K562 (cell line): ENCODE results near the gene SNU13. TPM values are rescaled to one million over a fixed set of nuclear protein-coding genes. Genes with fewer than 3 reads are reported as not detected.
A peak's percentile ranks its signal among the peaks of the same experiment; 100 is the strongest.
"Not testable (repeated sequence)": the region's sequence is repeated elsewhere in the genome, so short reads cannot be mapped to it uniquely, and the experiment has no call there.

Experiments used
- ATAC-seq: fragments of 200-7000 bp; cut with Tn5 transposase; 3 replicates; pipeline ENCODE4 v1.9.1; 2020; ENCODE audit warnings: moderate library complexity
- BruUV-seq: library from RNA; stranded (reverse); fragments of 400-500 nt; replicated peaks from 2 replicates; lab custom pipeline; 2021; lab: Mats Ljungman, UMichigan
- CTCF ChIA-PET: fragments of 300-600 bp; formaldehyde crosslinking; extraction: SDS; loops from one replicate; lab custom pipeline; 2021; ENCODE audit warnings: low intra/inter-chr PET ratio; lab: Yijun Ruan, JAX
- POLR2A ChIA-PET: fragments of 300-600, 350-650 bp; sonication (Branson Sonifier 250); formaldehyde crosslinking; extraction: SDS; loops from one replicate; lab custom pipeline; 2021; ENCODE audit warnings: antibody characterized with exemption, inconsistent platforms; lab: Yijun Ruan, JAX
- DNase-seq, 4 experiments: peaks; one replicate each; pipeline versions ENCODE4 v3.0.0 to v3.0.0-alpha.2; 2011 to 2018; ENCODE audit warnings: low spot score in 3 of 4, mixed read lengths in 3 of 4; ENCODE audit errors: extremely low read depth in 1 of 4
- FAIRE-seq: peaks from 2 replicates; lab custom pipeline; 2011; peaks lifted over from hg19 to GRCh38; lab: Jason Lieb, UNC
- H2AFZ ChIP-seq: 2 replicates; pipeline ENCODE4 v1.6.0; 2011; ENCODE audit warnings: low read depth, low read length, control low read depth, inconsistent platforms
- H3K27ac ChIP-seq: fragments of 200-600 bp; 3 replicates; pipeline ENCODE4 v1.8.0; 2011; ENCODE audit warnings: low read depth, mild to moderate bottlenecking, control low read depth, inconsistent platforms, low read length, moderate library complexity, mixed read lengths; ENCODE audit errors: extremely low read depth
- H3K27me3 ChIP-seq, 2 experiments: fragments of 300-600 bp in 1 of 2; 2 replicates in 1 of 2; 3 replicates in 1 of 2; pipeline versions ENCODE4 v1.6.0 to v1.8.0; 2011; ENCODE audit warnings: inconsistent platforms in 2 of 2, low read length in 2 of 2, mild to moderate bottlenecking in 1 of 2, mixed read lengths in 1 of 2, moderate library complexity in 1 of 2; ENCODE audit not compliant: control insufficient read depth in 2 of 2, insufficient read depth in 2 of 2
- H3K36me3 ChIP-seq: fragments of 300-600 bp; 3 replicates; pipeline ENCODE4 v1.8.0; 2011; ENCODE audit warnings: mild to moderate bottlenecking, low read length, inconsistent platforms; ENCODE audit not compliant: control insufficient read depth, insufficient read depth
- H3K4me1 ChIP-seq, 2 experiments: fragments of 200-600 bp in 1 of 2; replicated peaks in 1 of 2; 2 replicates in 1 of 2; 3 replicates in 1 of 2; pipeline versions ENCODE4 v1.5.1 to v1.8.0; 2011; ENCODE audit warnings: inconsistent platforms in 2 of 2, low read length in 2 of 2, mild to moderate bottlenecking in 1 of 2, mixed read lengths in 1 of 2, moderate library complexity in 1 of 2; ENCODE audit not compliant: control insufficient read depth in 2 of 2, insufficient read depth in 2 of 2
- H3K4me2 ChIP-seq: 2 replicates; pipeline ENCODE4 v1.6.1; 2011; ENCODE audit warnings: low read length, control low read depth, inconsistent platforms, mixed read lengths; ENCODE audit not compliant: insufficient read depth
- H3K4me3 ChIP-seq: fragments of 200-600 bp; sonication (generic), shearing (Covaris generic); 2 replicates; pipeline ENCODE4 v1.5.1; 2016; ENCODE audit warnings: control low read depth, inconsistent platforms
- H3K79me2 ChIP-seq: fragments of 200-600 bp; 3 replicates; pipeline ENCODE4 v1.8.0; 2011; ENCODE audit warnings: low read length, inconsistent platforms; ENCODE audit not compliant: control insufficient read depth, insufficient read depth
- H3K9ac ChIP-seq, 2 experiments: 2 replicates each; pipeline versions ENCODE4 v1.6.0 to v1.6.1; 2011; ENCODE audit warnings: low read depth in 2 of 2, low read length in 2 of 2, control low read depth in 1 of 2, inconsistent platforms in 1 of 2, mild to moderate bottlenecking in 1 of 2, mixed read lengths in 1 of 2; ENCODE audit not compliant: insufficient read depth in 1 of 2
- H3K9me1 ChIP-seq: one replicate; pipeline ENCODE4 v1.6.0; 2011; ENCODE audit warnings: inconsistent platforms, mild to moderate bottlenecking, low read length, moderate library complexity; ENCODE audit not compliant: control insufficient read depth, insufficient read depth
- H3K9me3 ChIP-seq: replicated peaks from 2 replicates; pipeline ENCODE4 v1.5.1; 2011; ENCODE audit warnings: low read depth, low read length, inconsistent platforms; ENCODE audit not compliant: control insufficient read depth, insufficient read depth
- H4K20me1 ChIP-seq: replicated peaks from 2 replicates; pipeline ENCODE4 v1.6.1; 2011; ENCODE audit warnings: low read length, inconsistent platforms, mixed read lengths; ENCODE audit not compliant: control insufficient read depth, insufficient read depth
- E2F3 ChIP-seq: fragments of 250-450 bp; sonication (Bioruptor Pico); IDR thresholded peaks from 2 replicates; pipeline ENCODE4 v1.4.0; 2020; ENCODE audit warnings: mild to moderate bottlenecking
- E2F6 ChIP-seq, 2 experiments: IDR thresholded peaks; 2 replicates each; pipeline ENCODE4 v1.6.1; 2011; ENCODE audit warnings: borderline replicate concordance in 1 of 2, control low read depth in 1 of 2, low read depth in 1 of 2, low read length in 1 of 2, mild to moderate bottlenecking in 1 of 2, mixed read lengths in 1 of 2, moderate library complexity in 1 of 2; ENCODE audit not compliant: insufficient read depth in 1 of 2, insufficient read length in 1 of 2, poor library complexity in 1 of 2, severe bottlenecking in 1 of 2; ENCODE audit errors: extremely low read depth in 1 of 2
- HIVEP1 ChIP-seq: fragments of 250-450 bp; sonication (Bioruptor Pico); IDR thresholded peaks from 2 replicates; pipeline ENCODE4 v1.4.0; 2020; ENCODE audit warnings: mild to moderate bottlenecking
- IFI16 ChIP-seq: fragments of 250-450 bp; sonication (Bioruptor Pico); IDR thresholded peaks from 2 replicates; pipeline ENCODE4 v2.1.2; 2022; ENCODE audit warnings: mild to moderate bottlenecking, inconsistent platforms
- KAT8 ChIP-seq: fragments of 450-650 bp; IDR thresholded peaks from 2 replicates; pipeline ENCODE4 v1.6.1; 2016; ENCODE audit warnings: low read depth, mild to moderate bottlenecking
- POLR2B ChIP-seq: fragments of 450-650 bp; IDR thresholded peaks from 2 replicates; pipeline ENCODE4 v1.6.1; 2018; ENCODE audit warnings: low read depth; ENCODE audit not compliant: partially characterized antibody
- SRSF9 ChIP-seq: fragments of 200-400 bp; formaldehyde crosslinking; IDR thresholded peaks from 2 replicates; pipeline ENCODE4 v1.6.1; 2017; ENCODE audit warnings: low read depth, low read length, borderline replicate concordance
- U2AF2 ChIP-seq: fragments of 200-400 bp; formaldehyde crosslinking; optimal IDR thresholded peaks from 2 replicates; pipeline ENCODE3; 2017; ENCODE audit warnings: low read depth, mild to moderate bottlenecking, low read length
- ZC3H8 ChIP-seq: fragments of 450-650 bp; IDR thresholded peaks from 2 replicates; pipeline ENCODE4 v1.6.1; 2017
- ZKSCAN1 ChIP-seq: fragments of 150-350 bp; IDR thresholded peaks from 2 replicates; pipeline ENCODE4 v1.6.1; 2016; ENCODE audit warnings: low read depth, low read length
- WGBS: fragments of 100-300 bp; shearing (Covaris generic); methylation state at CpG from one replicate; pipeline ENCODE4 v1.1.6; 2016; ENCODE audit warnings: low coverage, mixed read lengths; ENCODE audit not compliant: insufficient coverage; ENCODE audit errors: missing lambda C conversion rate; 5-methylcytosine and 5-hydroxymethylcytosine counted together
- in situ Hi-C: fragments of 300-500 bp; cut with MboI; formaldehyde crosslinking; loops from 4 replicates; pipeline ENCODE4 v1.15.0; 2018; ENCODE audit warnings: inconsistent platforms, mixed read lengths
- intact Hi-C: fragments of 100-400 bp; cut with micrococcal nuclease; formaldehyde crosslinking; loops from 2 replicates; pipeline ENCODE4 v1.14.2; 2022
- polyA plus RNA-seq, 8 experiments: library from polyadenylated mRNA; depleted of rRNA in 4 of 8; stranded (reverse) in 5 of 8; unstranded in 3 of 8; fragments of >200 nt; fragmentation: Nextera tagmentation in 2 of 8; fragmentation: Illumina TruSeq in 1 of 8; extraction: Ambion mirVana in 2 of 8; extraction: Trizol in 1 of 8; gene quantifications; 2 replicates each; pipeline versions ENCODE4 v1.2.1 to v1.2.3, GENCODE V29; 2011 to 2014; ENCODE audit warnings: inconsistent platforms in 1 of 8, missing spikeins in 1 of 8
- total RNA-seq, 7 experiments: library from RNA; depleted of rRNA in 6 of 7; stranded (reverse); fragments of >200 nt in 6 of 7; fragmentation: Illumina TruSeq in 2 of 7; extraction: Trizol in 2 of 7; gene quantifications; 2 replicates each; pipeline versions ENCODE4 v1.2.1 to v1.2.3, GENCODE V29; 2011 to 2021; ENCODE audit warnings: low replicate concordance in 1 of 7
- TF ChIP-seq, protein P1 (sequence below): fragments of 450-650 bp; IDR thresholded peaks from 2 replicates; pipeline ENCODE4 v1.6.1; 2016
- TF ChIP-seq, protein P2 (sequence below): IDR thresholded peaks from 2 replicates; pipeline ENCODE4 v1.6.1; 2012; ENCODE audit warnings: low read depth, low read length, improper control_type of control experiment, borderline replicate concordance

The SNU13 gene
- total and polyA plus RNA-seq, 9 of the 15 experiments (the other 6 are each of a cell fraction or from before 2014, with no cell fraction given) = 185 to 981 (median 283) TPM

GRCh38 chr22:41688365-41689211 is at the start of gene SNU13 (continued):
- TF ChIP-seq, protein P1, sequence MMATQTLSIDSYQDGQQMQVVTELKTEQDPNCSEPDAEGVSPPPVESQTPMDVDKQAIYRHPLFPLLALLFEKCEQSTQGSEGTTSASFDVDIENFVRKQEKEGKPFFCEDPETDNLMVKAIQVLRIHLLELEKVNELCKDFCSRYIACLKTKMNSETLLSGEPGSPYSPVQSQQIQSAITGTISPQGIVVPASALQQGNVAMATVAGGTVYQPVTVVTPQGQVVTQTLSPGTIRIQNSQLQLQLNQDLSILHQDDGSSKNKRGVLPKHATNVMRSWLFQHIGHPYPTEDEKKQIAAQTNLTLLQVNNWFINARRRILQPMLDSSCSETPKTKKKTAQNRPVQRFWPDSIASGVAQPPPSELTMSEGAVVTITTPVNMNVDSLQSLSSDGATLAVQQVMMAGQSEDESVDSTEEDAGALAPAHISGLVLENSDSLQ = 0 out of 2 replicates have a peak, but pooled peaks have one; percentile 27
- TF ChIP-seq E2F3 (0 out of 2 replicates have a peak, but pooled peaks have one; percentile 28), IFI16 (no peak), SRSF9 (no peak), U2AF2 (no peak), HIVEP1 (no peak), KAT8 (no peak), E2F6 (IDR thresholded peaks at IDR 0.05; ENCODE audit: borderline replicate concordance in 1 of 2, extremely low read depth in 1 of 2, insufficient read depth in 1 of 2, insufficient read length in 1 of 2, low read depth in 1 of 2, low read length in 1 of 2, poor library complexity in 1 of 2, severe bottlenecking in 1 of 2) (peak; percentile 82 to 87), ZKSCAN1 (no peak), POLR2B (peak; percentile 80), ZC3H8 (no peak)
- TF ChIP-seq, protein P2, sequence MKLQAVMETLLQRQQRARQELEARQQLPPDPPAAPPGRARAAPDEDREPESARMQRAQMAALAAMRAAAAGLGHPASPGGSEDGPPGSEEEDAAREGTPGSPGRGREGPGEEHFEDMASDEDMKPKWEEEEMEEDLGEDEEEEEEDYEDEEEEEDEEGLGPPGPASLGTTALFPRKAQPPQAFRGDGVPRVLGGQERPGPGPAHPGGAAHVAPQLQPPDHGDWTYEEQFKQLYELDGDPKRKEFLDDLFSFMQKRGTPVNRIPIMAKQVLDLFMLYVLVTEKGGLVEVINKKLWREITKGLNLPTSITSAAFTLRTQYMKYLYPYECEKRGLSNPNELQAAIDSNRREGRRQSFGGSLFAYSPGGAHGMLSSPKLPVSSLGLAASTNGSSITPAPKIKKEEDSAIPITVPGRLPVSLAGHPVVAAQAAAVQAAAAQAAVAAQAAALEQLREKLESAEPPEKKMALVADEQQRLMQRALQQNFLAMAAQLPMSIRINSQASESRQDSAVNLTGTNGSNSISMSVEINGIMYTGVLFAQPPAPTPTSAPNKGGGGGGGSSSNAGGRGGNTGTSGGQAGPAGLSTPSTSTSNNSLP = no peak

- H3K27ac ChIP-seq, H3K36me3 ChIP-seq, H3K9me3 ChIP-seq, intact Hi-C loops, H3K4me1 ChIP-seq, H2AFZ ChIP-seq, H3K4me2 ChIP-seq, in situ Hi-C loops, H3K27me3 ChIP-seq, H3K4me3 ChIP-seq, H3K9me1 ChIP-seq, H3K79me2 ChIP-seq, FAIRE-seq, ATAC-seq, DNase-seq, BruUV-seq, H4K20me1 ChIP-seq, H3K9ac ChIP-seq, CTCF ChIA-PET: not testable (repeated sequence)
- POLR2A ChIA-PET = interaction anchor here (0.7 kb wide), 1 partner anchor 83 kb away, joined by 3 read pairs; no protein-coding TSS in a partner anchor
- WGBS = 71% methylated on average over 3 of the region's 4 CpGs
Measured at GRCh38 chr22:41733241-41733640, 44.6 kb upstream of the SNU13 start.
